Left ventricle myocardium inferior (tissue), 1 donor: ENCODE data around the gene DPYSL5. TPM values are rescaled to one million over a fixed set of nuclear protein-coding genes. Genes with fewer than 3 reads are reported as not detected.

Source experiments
- DNase-seq: peaks from one replicate; pipeline ENCODE4 v3.0.0-alpha.2; 2020
- H3K27ac ChIP-seq: fragments of 200-600 bp; replicated peaks from 2 replicates; pipeline ENCODE4 v1.8.0; 2021
- H3K27me3 ChIP-seq: fragments of 200-600 bp; 2 replicates; pipeline ENCODE4 v1.8.0; 2021; ENCODE audit warnings: low read depth
- H3K36me3 ChIP-seq: fragments of 200-600 bp; 2 replicates; pipeline ENCODE4 v1.8.0; 2021
- H3K4me1 ChIP-seq: fragments of 200-600 bp; 2 replicates; pipeline ENCODE4 v1.8.0; 2021
- H3K4me3 ChIP-seq: fragments of 200-600 bp; 2 replicates; pipeline ENCODE4 v1.8.0; 2021; ENCODE audit warnings: mild to moderate bottlenecking, moderate library complexity
- H3K9me3 ChIP-seq: fragments of 200-600 bp; replicated peaks from 2 replicates; pipeline ENCODE4 v1.8.0; 2021
- intact Hi-C: fragments of 100-400 bp; cut with micrococcal nuclease; formaldehyde crosslinking; loops from one replicate; pipeline ENCODE4 v1.11.0; 2022
- total RNA-seq: library from RNA; stranded (reverse); fragmentation: NEBNext Ultra II Directional; extraction: Animal tissue kit (Norgen Biotek cat#: 25700); gene quantifications from one replicate; pipeline ENCODE4 v1.2.1, GENCODE V29; 2021
- TF ChIP-seq, protein P1 (sequence below): fragments of 200-600 bp; IDR thresholded peaks from 2 replicates; pipeline ENCODE4 v1.8.0; 2021; ENCODE audit warnings: antibody characterized with exemption, mild to moderate bottlenecking, borderline replicate concordance
- donor health status: DM: no; HTN: yes; CAD: no; lungs with severe emphysema.

The DPYSL5 gene
- total RNA-seq, 1 donor from 2014 or later, result not detected

DNA sequence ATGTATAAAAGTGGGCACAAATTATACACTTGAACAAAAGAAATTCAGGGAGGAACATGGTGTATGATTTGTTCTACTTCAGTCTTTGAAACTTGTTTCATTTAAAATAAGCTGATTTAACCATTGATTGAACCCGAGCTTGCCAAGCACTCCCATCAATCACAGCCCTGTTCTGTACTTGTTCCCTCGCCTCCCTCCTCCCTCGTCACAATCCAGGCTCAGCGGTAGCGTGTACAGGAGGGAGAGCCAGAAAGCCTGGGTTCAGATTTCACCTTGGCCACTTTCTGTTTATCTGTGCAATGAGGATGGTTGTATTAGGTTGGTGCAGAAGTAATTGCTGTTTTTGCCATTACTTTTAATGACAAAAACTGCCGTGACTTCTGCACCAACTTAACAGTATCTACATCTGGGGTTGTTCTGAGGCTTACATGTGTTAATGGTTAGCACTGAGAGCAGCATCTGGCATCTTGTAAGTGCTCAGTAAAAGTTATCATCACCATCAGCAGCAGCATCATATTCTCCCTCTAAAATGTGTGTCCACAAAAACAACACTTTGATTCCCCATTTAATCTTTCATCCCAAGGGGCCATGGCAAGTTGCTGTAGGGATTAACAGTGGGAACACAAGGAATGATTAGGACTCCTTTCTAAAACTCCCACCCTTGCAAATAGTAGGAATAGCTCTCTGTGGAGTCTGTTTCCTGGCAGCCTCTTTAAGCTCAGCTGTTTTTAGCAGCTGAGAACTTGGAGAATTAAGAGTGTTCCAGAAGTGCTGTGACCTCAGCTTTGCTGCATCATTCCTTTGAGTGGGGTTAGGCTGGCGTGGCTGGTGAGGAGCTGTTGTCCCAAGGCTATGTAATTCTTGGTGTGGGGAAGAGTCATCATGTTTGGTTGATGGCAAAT is 4.7 kb downstream of the DPYSL5 start:
- Histone ChIP-seq H3K9me3 (no peaks in the 10 kb centered on the region), H3K36me3 (no peaks in the 10 kb centered on the region), H3K4me3 (no peak overlapping the region), H3K27me3 (peaks cover 80% of the 10 kb centered on the region), H3K4me1 (peaks cover 42% of the 10 kb centered on the region), H3K27ac (no peak overlapping the region)
- DNase-seq, result no peak
- TF ChIP-seq, protein P1, sequence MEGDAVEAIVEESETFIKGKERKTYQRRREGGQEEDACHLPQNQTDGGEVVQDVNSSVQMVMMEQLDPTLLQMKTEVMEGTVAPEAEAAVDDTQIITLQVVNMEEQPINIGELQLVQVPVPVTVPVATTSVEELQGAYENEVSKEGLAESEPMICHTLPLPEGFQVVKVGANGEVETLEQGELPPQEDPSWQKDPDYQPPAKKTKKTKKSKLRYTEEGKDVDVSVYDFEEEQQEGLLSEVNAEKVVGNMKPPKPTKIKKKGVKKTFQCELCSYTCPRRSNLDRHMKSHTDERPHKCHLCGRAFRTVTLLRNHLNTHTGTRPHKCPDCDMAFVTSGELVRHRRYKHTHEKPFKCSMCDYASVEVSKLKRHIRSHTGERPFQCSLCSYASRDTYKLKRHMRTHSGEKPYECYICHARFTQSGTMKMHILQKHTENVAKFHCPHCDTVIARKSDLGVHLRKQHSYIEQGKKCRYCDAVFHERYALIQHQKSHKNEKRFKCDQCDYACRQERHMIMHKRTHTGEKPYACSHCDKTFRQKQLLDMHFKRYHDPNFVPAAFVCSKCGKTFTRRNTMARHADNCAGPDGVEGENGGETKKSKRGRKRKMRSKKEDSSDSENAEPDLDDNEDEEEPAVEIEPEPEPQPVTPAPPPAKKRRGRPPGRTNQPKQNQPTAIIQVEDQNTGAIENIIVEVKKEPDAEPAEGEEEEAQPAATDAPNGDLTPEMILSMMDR, result no peak
- intact Hi-C loops, result no loop called here

DNA sequence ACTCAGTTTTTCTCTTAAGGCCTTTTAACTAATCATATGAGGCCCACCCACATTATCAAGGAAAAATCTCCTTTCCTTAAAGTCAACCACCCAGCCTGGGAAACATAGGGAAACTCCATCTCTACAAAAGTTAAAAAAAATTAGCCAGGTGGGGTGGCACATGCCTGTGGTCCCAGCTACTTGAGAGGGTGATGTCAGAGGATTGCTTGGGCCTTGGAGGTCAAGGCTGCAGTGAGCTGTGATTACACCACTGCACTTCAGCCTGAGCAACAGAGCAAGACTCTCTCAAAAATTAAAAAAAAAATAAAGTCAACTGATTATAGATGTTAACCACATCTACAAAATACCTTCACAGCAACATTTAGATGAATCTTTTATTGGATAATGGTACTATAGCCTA is 5.8 kb downstream of the DPYSL5 start:
- Histone ChIP-seq H3K9me3 (no peaks in the 10 kb centered on the region), H3K4me3 (no peak overlapping the region), H3K4me1 (peaks cover 31% of the 10 kb centered on the region), H3K27me3 (peaks cover 72% of the 10 kb centered on the region), H3K36me3 (no peaks in the 10 kb centered on the region), H3K27ac (no peak overlapping the region)
- DNase-seq, result no peak
- TF ChIP-seq, protein P1, result no peak
- intact Hi-C loops, result no loop called here

DNA sequence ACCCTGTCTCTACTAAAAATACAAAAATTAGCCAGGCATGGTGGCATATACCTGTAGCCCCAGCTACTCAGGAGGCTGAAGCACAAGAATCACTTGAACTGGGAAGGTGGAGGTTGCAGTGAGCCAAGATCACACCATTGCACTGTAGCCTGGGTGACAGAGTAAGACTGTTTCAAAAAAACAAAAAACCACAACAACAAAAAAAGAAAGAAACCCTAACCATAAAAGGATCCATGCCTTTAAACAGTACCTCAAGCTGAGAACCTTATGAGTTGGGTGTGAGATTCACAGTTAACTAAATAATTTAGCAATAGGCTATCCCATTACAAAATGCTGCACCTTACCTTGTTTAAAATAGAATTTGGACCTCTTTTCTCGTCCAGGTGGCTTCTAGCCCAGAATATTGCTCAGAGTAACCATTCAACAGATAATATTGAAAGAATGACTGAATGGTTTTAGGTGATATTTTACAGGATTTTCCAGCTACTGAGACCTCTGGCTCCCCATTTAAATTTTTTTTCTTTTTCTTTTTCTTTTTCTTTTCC is 6.4 kb downstream of the DPYSL5 start:
- DNase-seq, result no peak
- no peaks in the 10 kb centered on the region for H3K9me3 ChIP-seq
- H3K36me3 ChIP-seq, result no peaks in the 10 kb centered on the region
- H3K27ac ChIP-seq, result no peak overlapping the region
- peaks cover 66% of the 10 kb centered on the region for H3K27me3 ChIP-seq
- H3K4me3 ChIP-seq, result no peak overlapping the region
- peaks cover 25% of the 10 kb centered on the region for H3K4me1 ChIP-seq
- intact Hi-C loops, result no loop called here
- TF ChIP-seq, protein P1, result no peak

DNA sequence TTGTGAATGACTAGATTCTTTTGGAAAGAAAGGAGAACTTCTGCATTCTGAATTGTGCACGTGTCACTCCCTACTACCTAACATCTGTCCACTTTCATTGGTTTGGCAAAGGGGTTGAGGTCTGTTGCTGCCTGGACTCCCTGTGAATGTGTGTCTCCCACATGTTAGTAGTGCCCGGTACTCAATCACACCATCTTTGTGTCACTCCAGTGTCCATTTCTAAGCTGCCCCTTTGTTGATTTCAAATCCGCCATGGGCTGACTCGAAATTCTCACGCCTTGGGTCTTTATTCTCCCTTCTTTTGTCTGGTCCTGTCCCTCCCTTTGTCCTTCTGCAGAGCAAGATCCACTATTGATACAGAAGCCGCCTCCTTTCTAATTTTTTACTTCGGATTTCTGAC is 7.5 kb downstream of the DPYSL5 start:
- Histone ChIP-seq H3K9me3 (no peaks in the 10 kb centered on the region), H3K27ac (no peak overlapping the region), H3K36me3 (no peaks in the 10 kb centered on the region), H3K27me3 (peaks cover 65% of the 10 kb centered on the region), H3K4me1 (peaks cover 16% of the 10 kb centered on the region), H3K4me3 (no peak overlapping the region)
- TF ChIP-seq, protein P1, result no peak
- DNase-seq, result no peak
- intact Hi-C loops, result no loop called here

DNA sequence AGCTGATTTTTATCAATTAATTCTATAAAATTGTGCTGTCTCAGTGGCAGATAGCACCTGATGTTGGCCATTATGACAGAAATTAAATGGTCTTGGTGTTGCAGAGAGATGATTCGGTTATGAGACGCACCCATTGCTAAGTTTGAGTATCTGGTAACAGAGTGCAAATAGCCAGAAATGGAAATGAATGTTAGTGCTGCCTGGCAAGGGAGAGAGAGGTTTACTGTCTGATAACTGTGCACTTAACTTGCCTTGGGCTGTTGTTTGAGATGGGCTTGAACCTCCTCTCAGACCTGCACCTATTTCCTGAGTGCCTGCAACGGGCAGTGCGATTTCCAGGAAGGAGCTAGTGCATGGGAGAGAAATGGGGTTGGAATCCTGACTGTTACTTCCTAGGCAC is 11.7 kb downstream of the DPYSL5 start:
- intact Hi-C loops, result no loop called here
- H3K27ac ChIP-seq, result no peak overlapping the region
- no peaks in the 10 kb centered on the region for H3K9me3 ChIP-seq
- DNase-seq, result no peak
- H3K36me3 ChIP-seq, result no peaks in the 10 kb centered on the region
- peaks cover 18% of the 10 kb centered on the region for H3K4me1 ChIP-seq
- H3K4me3 ChIP-seq, result no peak overlapping the region
- TF ChIP-seq, protein P1, result no peak
- peaks cover 32% of the 10 kb centered on the region for H3K27me3 ChIP-seq
